HG02763 (cell line): ENCODE data around the gene SRRT.

Source experiments
- ATAC-seq: cut with Tn5 transposase; IDR thresholded peaks from one replicate; pipeline ENCODE4 v1.9.1; 2021; ENCODE audit warnings: mild to moderate bottlenecking, moderate library complexity; ENCODE audit not compliant: unreplicated experiment

The SRRT gene

GRCh38 chr7:100874577-100875355 is at the start of gene SRRT:
TSS of gene SRRT (plus strand) at chr7:100875103. CDS start at chr7:100875591, 488 bp downstream.
- peak; percentile 85 for ATAC-seq

DNA sequence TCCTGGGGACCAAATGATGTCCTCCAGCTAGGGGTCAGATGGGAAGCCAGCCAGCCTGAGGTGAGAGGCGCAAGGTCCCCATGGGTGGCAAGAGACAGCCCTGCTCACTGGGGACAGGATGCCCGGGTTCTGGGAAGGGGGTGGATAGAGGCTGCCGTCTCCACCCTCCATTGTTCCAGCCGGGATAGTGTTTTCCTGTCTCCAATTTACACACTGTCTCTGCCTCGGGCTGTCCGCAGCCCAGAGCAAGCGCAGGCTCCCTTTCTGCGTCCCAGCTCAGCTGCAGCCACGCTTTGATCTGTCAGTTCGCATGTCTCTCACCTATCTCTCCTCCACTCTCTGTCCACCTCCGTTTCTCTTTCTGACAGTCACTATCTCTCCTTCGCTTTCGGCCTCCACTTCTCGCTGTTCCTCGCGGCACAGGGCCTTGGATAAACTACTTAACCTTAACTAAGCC is 49.7 kb upstream of the SRRT start:
- ATAC-seq = no peak

DNA sequence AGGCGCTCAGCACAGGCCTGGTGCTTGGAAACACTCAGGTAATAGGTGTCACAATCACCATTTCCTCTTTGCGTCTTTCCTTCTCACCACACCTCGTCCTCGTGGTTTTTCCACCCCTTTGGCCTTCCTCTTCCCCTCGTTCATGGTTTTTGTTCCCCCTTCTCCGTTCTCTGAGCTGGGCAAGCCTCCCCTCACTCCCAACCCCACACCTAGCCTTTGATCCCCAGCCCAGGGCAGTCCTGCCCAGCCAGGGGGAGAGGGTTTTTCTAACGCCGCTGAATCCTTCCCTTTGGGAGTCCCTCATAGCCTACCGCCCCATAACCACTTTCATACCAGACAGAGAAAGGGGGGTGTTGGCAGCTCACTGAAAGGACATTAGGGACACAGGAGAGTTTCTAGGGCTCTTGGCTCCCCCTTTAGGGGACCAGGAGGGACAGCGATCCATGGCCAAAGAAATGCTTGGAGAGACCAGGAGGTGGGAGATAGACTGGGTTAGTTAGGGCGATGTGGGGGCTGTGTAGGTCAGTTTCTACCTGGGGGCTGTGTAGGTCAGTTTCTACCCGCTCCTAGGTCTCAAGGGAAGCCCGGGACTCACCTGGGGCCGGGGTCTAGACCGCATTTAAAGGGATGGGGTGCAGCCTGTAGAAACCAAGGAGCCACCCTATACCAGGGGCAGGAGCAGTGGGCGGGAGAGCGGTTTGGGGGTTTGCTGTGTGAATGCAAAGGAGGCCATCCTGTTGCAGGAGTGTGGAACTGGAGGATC is 49.0 kb upstream of the SRRT start:
- ATAC-seq = no peak

GRCh38 chr7:100826514-100827329 is 48.2 kb upstream of the SRRT start:
- ATAC-seq = no peak

DNA sequence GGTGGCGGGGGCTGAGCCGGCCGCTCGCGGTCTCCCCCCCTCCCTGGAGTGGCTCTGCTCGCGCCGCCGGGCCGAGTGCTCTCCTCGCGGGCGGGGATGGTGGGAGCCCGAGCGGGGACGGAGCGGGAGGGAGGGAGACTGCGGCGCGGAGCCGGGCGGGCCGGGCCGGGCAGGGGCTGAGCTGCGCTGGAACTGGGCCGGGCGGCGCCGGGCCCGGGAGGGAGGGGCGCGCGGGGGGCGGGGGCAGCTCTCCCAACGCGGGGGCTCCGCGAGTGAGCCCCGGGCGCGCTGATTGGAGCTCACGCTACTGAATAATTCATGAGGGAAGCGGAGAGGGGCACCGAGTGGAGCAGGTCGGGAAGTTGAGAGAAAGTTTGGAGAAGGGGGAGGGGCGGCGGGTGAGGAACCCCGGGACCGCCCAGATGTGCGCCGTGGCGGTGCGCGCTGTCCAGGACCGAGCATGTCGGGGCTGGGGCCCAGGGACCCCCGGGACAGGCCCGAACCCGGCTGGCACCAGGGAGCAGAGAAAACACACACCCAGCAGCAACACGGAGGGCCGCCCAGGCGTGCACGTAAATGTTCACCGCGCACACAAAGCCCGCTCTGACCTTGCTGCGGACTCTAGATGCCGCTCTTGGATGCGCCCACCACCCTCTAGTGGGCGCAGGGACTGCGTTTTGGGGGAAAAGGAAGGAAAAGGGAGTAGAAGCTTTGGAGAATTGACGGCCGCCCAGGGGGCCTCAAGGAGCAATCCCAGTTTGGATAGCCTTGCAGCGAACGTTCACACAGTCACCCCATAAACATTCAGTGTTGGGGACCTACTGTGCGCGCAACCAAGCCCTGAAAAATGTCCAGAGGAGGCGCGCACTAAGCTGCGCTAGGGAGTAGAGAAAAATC is 47.3 kb upstream of the SRRT start, which contains the start of gene EPHB4:
Gene EPHB4, minus strand, starts transcription at position 194 of the 897 bp plus-strand sequence. CDS start 493 bp downstream, outside the sequence.
- no peak for ATAC-seq

DNA sequence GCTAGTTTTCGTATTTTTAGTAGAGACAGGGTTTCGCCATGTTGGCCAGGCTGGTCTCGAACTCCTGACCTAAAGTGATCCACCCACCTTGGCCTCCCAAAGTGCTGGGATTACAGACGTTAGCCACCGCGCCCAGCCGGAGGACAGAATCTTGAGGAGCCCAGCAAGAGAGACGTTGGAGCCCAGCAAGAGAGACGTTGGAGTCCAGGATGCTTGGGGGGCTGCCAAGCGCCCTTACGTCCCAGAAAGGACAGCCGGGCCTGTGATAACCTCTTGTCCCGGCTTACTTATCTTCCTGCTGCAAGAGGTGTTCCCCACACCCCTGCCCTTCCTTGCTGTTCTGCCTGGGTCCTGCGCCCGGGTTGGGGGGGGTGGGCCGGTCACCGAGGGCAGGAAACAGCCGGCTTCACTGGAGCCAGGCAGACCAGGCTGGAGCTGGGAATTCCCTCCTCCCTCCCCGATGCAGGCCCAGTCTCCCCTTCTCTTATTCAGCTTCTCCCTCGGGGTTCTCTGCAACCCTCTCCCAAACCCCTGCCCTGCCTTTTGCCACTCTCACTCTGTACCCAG is 45.7 kb upstream of the SRRT start:
- no peak for ATAC-seq

DNA sequence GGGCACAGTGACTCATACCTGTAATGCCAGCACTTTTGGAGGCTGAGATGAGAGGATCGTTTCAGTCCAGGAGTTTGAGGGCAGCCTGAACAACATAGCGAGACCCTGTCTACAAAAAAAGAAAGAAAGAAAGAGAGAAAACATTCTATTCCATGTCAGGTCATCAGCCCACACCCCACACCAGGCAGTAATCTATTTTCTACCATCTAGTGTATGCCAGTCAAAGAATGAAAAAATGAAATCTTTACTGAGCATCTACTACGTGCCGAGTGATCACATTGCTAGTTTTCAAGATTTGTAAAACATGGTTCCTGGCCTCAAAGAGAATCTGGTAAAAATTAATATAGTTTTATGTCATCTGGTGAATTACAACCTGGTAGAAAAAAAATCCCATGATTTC is 44.5 kb upstream of the SRRT start:
- ATAC-seq = no peak

DNA sequence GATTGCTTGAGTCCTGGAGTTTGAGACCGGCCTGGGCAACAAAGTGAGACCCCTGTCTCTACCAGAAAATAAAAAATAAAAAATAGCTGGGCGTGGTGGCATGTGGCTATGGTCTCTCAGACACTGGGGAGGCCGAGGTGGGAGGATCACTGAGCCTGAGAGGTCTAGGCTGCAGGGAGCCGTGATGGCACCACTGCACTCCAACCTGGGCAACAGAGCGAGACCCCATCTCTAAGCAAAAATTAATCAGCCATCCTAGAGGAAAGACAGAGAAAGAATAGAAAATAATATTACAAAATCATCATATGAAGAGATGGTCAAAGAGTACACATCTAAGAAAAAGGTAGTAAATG is 42.6 kb upstream of the SRRT start:
- no peak for ATAC-seq

- no peak for ATAC-seq
These were observed 38.7 kb upstream of the SRRT start for GRCh38 chr7:100835903-100836811.

DNA sequence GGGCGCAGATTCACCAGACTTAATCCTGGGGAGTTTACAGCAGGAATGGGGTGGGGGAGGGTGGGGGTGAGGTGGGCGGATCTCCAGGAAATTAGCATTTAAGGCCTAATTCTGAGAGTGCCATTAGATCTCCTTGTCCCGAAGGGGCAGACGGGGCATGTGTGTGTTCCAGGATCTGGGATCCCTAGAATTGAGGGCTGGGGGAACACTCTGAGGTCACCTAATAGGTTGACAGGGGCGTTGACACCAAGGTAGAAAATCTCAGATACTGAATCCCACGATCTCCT is 38.1 kb upstream of the SRRT start:
- ATAC-seq = no peak

DNA sequence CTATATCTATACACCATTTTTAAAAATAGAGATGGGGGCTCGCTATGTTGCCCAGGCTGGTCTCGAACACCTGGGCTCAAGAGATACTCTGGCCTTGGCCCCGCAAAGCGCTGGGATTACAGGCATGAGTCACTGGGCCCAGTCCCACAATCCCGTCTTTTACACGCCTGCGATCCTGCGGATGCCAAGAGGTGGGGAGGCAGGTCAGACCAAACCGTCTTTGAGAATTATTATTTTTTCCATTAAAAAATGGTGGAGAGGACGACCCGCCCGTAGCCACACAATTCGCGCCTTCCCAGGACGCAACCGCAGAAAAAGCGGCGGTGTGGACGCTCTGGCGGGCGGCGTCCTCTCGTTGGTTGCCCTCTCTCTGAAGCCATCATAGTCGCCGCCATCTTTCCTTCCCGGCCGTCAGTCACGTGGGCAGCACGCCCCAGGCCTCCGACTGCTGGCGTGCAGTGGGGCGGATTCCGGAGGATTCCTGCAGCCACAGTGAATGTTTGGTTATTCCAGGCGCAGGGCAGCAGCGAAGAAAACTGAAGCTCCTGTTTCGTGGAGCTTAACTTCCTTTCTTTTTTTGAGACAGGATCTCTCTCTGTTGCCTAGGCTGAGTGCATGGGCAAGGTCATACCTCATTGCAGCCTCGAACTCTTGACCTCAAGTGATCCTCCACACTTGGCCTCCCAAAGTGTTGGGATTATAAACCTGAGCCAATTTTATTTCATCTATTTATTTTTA is 37.6 kb upstream of the SRRT start:
- ATAC-seq = peak; percentile 76

GRCh38 chr7:100839361-100839760 is 35.5 kb upstream of the SRRT start:
- no peak for ATAC-seq

DNA sequence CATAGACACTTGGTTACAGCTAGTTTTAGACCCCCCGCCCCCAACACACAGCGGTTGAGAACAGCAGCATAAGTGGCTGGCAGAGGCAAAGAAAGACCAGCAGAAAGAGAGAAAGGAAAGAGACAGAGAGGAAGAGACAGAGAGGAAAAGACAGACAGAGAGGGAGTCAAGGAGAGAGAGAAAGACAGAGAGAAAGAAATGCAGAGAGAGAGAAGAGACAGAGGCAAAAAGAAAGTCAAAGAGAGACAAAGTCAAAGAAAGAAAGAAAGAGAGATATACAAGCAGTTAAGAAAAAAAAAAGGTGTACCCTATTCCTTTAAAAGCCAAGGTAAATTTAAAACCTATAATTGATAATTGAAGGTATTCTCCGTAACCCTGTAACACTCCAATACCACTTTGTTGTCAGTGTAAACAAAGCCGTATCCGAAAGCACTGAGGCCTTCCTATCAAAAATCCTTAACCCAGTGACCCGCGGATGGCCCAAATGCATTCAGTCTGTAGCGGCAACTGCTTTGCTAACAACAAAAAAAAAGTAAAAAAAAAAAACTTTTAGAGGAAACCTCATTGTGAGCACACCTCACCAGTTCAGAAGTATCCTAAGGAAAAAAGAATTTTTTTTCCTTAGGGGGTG is 34.3 kb upstream of the SRRT start:
- ATAC-seq = no peak

DNA sequence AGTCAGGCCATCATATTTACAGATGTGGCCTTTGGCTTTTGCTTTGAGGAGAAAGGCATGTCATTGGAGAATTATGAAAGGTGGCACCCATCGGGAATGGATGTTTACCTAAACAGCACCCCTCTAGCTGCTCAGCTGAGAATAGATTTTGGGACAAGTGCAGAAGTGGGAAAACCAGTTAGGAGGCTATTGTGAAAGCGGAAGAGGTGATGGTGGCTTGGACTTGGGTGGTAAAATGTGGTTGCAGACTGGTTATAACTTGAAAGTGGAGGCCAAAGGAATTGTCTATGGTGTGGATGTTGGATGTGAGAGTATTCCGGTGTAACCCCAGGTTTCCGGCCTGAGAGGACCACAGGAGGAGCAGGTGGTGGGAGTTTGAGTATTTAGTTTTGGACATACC is 27.5 kb upstream of the SRRT start:
- ATAC-seq = no peak

- peak; percentile 92 for ATAC-seq
These were observed 22.6 kb upstream of the SRRT start, which contains the start of gene SLC12A9 for GRCh38 chr7:100852048-100852872. TSS of gene SLC12A9 (plus strand) at chr7:100852713. CDS start at chr7:100854198, 1,485 bp downstream.

DNA sequence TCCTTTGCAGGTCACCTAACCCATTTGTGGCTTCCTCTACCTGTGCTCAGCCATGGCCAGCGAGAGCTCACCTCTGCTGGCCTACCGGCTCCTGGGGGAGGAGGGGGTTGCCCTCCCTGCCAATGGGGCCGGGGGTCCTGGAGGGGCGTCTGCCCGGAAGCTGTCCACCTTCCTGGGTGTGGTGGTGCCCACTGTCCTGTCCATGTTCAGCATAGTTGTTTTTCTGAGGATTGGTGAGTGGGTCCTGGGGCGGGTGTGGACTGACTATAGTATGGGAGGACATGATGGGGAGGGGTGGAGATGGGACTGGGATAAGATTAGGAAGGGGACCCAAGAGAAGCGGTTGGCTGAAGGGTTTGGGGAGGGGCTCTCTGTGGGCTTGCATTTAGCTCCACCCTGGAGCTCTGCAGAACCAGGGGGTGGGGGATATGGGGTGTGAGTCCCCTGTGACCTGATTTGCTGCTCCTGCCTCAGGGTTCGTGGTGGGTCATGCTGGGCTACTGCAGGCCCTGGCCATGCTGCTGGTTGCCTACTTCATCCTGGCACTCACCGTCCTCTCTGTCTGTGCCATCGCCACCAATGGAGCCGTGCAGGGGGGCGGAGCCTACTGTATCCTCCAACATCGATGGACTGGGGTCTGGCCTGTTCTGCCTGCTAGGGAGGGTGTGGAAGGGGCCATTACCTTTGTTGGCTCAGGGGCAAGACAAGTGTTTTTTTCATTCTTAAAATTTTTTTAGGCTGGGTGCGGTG is 20.6 kb upstream of the SRRT start:
- ATAC-seq = no peak
